Endothelial cell (in vitro differentiated cells): ENCODE results near the gene MS4A7. TPM values are rescaled to one million over a fixed set of nuclear protein-coding genes. Genes with fewer than 3 reads are reported as not detected.

Experiments used
- DNase-seq: peaks from one replicate; pipeline ENCODE4 v3.0.0; 2021; ENCODE audit warnings: low spot score
- H3K27ac Mint-ChIP-seq: one replicate; pipeline ENCODE4 v1.8.0; 2021; ENCODE audit warnings: mixed read lengths, inconsistent platforms; ENCODE audit not compliant: unreplicated experiment
- H3K27me3 Mint-ChIP-seq: one replicate; pipeline ENCODE4 v1.8.0; 2021; ENCODE audit warnings: mild to moderate bottlenecking, moderate library complexity, mixed read lengths, inconsistent platforms; ENCODE audit not compliant: unreplicated experiment
- H3K36me3 Mint-ChIP-seq: one replicate; pipeline ENCODE4 v1.8.0; 2021; ENCODE audit warnings: mild to moderate bottlenecking, low read depth, mixed read lengths, inconsistent platforms; ENCODE audit not compliant: unreplicated experiment
- H3K4me1 Mint-ChIP-seq: one replicate; pipeline ENCODE4 v1.8.0; 2021; ENCODE audit warnings: mild to moderate bottlenecking, mixed read lengths, inconsistent platforms; ENCODE audit not compliant: unreplicated experiment
- H3K4me3 Mint-ChIP-seq: one replicate; pipeline ENCODE4 v1.8.0; 2021; ENCODE audit warnings: mild to moderate bottlenecking, mixed read lengths, inconsistent platforms; ENCODE audit not compliant: unreplicated experiment
- H3K9me3 Mint-ChIP-seq: one replicate; pipeline ENCODE4 v1.8.0; 2021; ENCODE audit warnings: mixed read lengths, inconsistent platforms; ENCODE audit not compliant: unreplicated experiment
- long read RNA-seq: library from polyadenylated mRNA; unstranded; transcript quantifications from one replicate; pipeline ENCODE4 v2.0.0, GENCODE V29; 2020; ENCODE audit not compliant: unreplicated experiment
- total RNA-seq: library from RNA; stranded (reverse); fragmentation: NEBNext Ultra II Directional; extraction: Animal tissue kit (Norgen Biotek cat#: 25700); gene quantifications from one replicate; pipeline ENCODE4 v1.2.1, GENCODE V29; 2021; ENCODE audit not compliant: unreplicated experiment
- TF ChIP-seq, protein P1 (sequence below): fragments of 200-600 bp; sonication (generic); IDR thresholded peaks from one replicate; pipeline ENCODE4 v1.5.0; 2021; ENCODE audit warnings: antibody characterized with exemption; ENCODE audit not compliant: unreplicated experiment

The MS4A7 gene, protein sequence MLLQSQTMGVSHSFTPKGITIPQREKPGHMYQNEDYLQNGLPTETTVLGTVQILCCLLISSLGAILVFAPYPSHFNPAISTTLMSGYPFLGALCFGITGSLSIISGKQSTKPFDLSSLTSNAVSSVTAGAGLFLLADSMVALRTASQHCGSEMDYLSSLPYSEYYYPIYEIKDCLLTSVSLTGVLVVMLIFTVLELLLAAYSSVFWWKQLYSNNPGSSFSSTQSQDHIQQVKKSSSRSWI
- total RNA-seq: not detected
- long read RNA-seq: 0 reads

DNA sequence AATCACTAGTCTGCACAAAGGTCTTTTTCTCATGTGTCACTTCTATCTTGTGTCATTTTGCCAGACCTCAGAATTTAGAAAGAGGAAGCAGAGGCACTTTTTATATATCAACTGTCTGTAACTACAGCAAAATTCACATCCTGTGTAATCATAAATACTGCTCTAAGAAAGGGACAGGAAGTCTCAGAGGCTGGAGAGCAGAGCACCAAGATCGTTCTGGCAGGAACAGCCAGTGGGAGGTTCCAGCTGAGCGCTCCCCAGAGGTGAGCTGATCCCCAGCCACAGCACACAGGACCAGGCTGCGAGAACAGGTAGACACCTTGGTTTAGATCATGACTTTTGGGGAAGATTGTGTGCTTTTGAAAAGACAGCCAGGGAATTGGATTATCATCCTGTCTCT is at the start of gene MS4A7:
MS4A7 (plus strand) TSS at position 179 of the 400 bp plus-strand sequence. CDS start 4,610 bp downstream, outside the sequence.
- DNase-seq: no peak
- TF ChIP-seq, protein P1, sequence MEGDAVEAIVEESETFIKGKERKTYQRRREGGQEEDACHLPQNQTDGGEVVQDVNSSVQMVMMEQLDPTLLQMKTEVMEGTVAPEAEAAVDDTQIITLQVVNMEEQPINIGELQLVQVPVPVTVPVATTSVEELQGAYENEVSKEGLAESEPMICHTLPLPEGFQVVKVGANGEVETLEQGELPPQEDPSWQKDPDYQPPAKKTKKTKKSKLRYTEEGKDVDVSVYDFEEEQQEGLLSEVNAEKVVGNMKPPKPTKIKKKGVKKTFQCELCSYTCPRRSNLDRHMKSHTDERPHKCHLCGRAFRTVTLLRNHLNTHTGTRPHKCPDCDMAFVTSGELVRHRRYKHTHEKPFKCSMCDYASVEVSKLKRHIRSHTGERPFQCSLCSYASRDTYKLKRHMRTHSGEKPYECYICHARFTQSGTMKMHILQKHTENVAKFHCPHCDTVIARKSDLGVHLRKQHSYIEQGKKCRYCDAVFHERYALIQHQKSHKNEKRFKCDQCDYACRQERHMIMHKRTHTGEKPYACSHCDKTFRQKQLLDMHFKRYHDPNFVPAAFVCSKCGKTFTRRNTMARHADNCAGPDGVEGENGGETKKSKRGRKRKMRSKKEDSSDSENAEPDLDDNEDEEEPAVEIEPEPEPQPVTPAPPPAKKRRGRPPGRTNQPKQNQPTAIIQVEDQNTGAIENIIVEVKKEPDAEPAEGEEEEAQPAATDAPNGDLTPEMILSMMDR: no peak
- no peak within 1 kb of the TSS for H3K27ac Mint-ChIP-seq
- no peaks in the 10 kb centered on the region for H3K9me3 Mint-ChIP-seq
- no peaks in the 10 kb centered on the region for H3K36me3 Mint-ChIP-seq
- no peak within 1 kb of the TSS for H3K4me3 Mint-ChIP-seq
- peaks cover 9% of the 10 kb centered on the region for H3K4me1 Mint-ChIP-seq
- H3K27me3 Mint-ChIP-seq: peaks cover 3% of the 10 kb centered on the region

DNA sequence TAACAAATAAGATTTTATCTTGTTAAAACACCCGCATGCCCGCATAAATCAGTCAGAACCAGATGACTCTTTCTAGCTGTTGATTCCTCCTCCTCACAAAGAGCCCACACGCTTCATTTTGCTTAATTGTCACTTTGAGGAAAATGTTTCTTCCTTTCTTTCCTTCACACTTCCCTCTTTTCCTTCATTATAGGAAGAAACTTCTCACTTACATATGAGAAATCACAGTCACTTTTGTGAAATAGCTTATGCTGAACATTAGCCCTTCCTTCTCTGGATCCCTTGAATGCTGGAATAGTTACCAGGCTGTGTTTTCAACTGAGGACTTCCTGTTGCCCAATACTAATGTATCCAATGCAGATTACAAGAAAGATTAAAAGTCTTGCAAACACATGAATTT is 45.5 kb upstream of the MS4A7 start:
- Mint-ChIP-seq H3K27me3 (no peaks in the 10 kb centered on the region), H3K36me3 (no peaks in the 10 kb centered on the region), H3K9me3 (no peaks in the 10 kb centered on the region), H3K4me3 (no peak overlapping the region), H3K27ac (no peak overlapping the region), H3K4me1 (peaks cover 4% of the 10 kb centered on the region)
- TF ChIP-seq, protein P1: no peak
- DNase-seq: no peak

DNA sequence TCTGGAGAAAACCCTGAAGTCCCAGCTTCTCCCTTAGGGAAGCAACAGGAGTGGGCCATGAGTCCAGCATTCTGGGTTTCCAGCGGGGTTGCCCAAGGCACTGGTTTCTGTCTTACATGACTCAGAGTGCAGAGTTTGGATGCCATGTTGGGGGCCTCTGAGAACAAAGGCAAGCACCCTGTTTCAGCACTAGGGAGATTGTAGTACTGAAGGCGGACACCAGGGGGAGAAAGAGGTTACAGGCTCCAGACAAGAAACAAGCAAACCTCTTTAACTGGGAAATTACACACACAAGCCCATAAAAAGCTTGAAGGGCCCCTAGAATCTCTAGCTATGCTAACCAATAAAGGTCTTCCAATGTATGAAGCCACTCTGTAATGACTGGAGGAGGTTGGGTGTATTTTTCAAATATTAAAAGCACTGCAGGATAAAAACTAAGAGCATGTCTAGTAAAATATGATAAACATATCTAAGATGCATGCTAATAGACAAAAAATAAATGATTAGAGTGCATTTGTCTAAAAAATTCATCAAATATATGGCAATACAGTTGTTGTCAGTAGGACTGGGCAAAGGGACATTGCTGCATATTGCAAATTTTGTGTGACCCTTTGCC is 44.2 kb upstream of the MS4A7 start:
- Mint-ChIP-seq H3K27ac (no peak overlapping the region), H3K4me1 (peaks cover 4% of the 10 kb centered on the region), H3K27me3 (no peaks in the 10 kb centered on the region), H3K9me3 (no peaks in the 10 kb centered on the region), H3K36me3 (no peaks in the 10 kb centered on the region), H3K4me3 (no peak overlapping the region)
- peak; percentile 80 for DNase-seq
- TF ChIP-seq, protein P1: peak; percentile 94

DNA sequence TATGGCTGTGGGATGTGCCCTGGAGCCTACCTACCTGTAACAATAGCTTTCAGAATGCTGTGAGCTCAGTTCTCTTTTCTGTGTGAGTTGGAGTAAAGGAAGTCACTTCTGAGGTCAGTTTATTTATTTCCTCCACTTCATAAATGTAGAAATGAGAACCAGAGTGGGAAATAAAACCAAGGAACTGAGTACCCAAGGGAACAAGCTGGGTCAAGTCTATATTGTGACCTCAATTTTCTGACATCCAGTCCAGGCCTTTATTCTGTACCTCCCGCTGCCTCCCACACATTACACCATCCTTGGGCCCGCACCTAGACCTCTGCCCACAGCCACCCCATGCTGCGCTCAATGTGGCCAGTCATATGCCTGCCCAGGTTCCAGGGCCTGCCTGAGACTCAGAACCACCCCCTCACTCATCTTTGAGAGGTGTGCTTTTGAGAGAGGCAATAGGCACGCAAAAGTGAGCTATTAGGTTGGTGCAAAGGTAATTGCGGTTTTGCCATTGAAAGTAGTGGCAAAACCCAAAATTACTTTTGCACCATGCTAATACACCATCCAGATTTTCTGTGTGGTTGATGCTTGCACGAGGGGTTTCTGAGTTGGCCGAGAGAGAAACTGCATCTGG is 41.5 kb upstream of the MS4A7 start:
- TF ChIP-seq, protein P1: no peak
- Mint-ChIP-seq H3K9me3 (no peaks in the 10 kb centered on the region), H3K36me3 (no peaks in the 10 kb centered on the region), H3K4me1 (peaks cover 4% of the 10 kb centered on the region), H3K4me3 (no peak overlapping the region), H3K27me3 (no peaks in the 10 kb centered on the region), H3K27ac (no peak overlapping the region)
- DNase-seq: no peak

DNA sequence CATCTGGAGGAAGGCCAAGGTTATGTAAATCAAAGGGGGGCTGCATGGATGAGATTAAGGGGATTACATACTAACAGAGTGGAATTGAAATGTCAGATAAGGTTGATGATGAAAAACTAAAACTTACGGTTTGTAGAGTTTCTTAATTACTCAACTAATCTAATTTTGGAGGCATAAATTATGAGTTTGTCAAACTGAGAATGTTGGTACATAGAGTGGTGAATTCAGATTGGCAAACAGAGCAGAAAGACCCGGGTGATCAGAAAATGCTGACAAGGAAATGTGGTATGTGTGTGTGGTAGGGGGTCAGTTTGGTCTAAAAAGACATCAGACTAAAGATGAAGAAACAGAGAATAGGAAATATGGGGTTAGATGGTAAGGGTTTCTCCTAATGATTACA is 40.3 kb upstream of the MS4A7 start:
- Mint-ChIP-seq H3K4me3 (no peak overlapping the region), H3K27me3 (no peaks in the 10 kb centered on the region), H3K9me3 (no peaks in the 10 kb centered on the region), H3K27ac (no peak overlapping the region), H3K36me3 (no peaks in the 10 kb centered on the region), H3K4me1 (peaks cover under 1% of the 10 kb centered on the region)
- TF ChIP-seq, protein P1: no peak
- DNase-seq: no peak
